ENCODE measurements around the gene ANO2.
"Not testable (repeated sequence)": the region's sequence is repeated elsewhere in the genome, so short reads cannot be mapped to it uniquely, and the experiment has no call there.

ANO2 gene

GRCh38 chr12:5661811-5662210 is 283.2 kb downstream of the ANO2 start:
- DNase-seq (ENCODE audit: low read depth, low spot score) = no peak
- H3K4me3 ChIP-seq (ENCODE audit: low read depth, low read length) = no peak overlapping the region
- in situ Hi-C loops (cut with HindIII; ENCODE audit: low sequenced_read_pairs) = no loop called here
- TF ChIP-seq, protein P1, sequence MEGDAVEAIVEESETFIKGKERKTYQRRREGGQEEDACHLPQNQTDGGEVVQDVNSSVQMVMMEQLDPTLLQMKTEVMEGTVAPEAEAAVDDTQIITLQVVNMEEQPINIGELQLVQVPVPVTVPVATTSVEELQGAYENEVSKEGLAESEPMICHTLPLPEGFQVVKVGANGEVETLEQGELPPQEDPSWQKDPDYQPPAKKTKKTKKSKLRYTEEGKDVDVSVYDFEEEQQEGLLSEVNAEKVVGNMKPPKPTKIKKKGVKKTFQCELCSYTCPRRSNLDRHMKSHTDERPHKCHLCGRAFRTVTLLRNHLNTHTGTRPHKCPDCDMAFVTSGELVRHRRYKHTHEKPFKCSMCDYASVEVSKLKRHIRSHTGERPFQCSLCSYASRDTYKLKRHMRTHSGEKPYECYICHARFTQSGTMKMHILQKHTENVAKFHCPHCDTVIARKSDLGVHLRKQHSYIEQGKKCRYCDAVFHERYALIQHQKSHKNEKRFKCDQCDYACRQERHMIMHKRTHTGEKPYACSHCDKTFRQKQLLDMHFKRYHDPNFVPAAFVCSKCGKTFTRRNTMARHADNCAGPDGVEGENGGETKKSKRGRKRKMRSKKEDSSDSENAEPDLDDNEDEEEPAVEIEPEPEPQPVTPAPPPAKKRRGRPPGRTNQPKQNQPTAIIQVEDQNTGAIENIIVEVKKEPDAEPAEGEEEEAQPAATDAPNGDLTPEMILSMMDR (IDR thresholded peaks at IDR 0.05; ENCODE audit: low read depth, low read length) = no peak

DNA sequence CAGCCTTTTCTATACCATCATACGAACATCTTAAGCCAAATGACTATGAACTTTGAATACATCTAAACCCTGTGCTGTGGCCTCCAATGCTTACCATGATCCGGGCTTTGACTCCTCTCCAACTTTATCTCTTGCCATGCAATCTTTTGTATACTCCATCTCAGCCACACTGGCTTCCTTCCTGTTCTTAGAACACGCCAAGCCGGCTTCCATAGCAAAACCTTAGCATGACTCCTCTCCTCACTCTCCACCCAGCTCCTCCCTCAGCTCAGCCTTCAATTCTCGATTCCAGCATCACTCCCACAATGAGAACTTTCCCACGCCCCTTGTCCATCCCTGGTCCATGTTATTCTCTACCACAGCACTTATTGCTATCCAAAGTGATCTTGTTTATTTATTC is 284.8 kb downstream of the ANO2 start:
- DNase-seq (ENCODE audit: low read depth, low spot score) = no peak
- TF ChIP-seq, protein P1 (IDR thresholded peaks at IDR 0.05; ENCODE audit: low read depth, low read length) = no peak
- no peak overlapping the region for H3K4me3 ChIP-seq (ENCODE audit: low read depth, low read length)
- in situ Hi-C loops (cut with HindIII; ENCODE audit: low sequenced_read_pairs) = no loop called here

DNA sequence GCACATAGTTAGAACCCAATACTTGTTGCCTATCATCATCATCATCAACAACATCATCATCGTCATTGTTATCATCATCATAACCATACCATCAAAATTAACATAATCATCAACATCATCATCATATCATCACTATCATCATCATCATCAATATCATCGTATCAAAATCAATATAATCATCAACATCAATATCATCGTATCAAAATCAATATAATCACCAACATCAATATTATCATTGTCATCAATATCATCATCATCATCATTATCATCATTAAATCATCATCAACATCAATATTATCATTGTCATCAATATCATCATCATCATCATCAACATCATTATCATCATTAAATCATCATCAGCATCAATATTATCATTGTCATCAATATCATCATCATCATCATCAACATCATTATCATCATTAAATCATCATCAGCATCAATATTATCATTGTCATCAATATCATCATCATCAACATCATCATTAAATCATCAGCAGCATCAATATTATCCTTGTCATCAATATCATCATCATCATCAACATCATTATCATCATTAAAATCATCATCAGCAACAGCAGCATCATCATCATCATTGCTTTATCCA is 286.6 kb downstream of the ANO2 start:
- in situ Hi-C loops (cut with HindIII; ENCODE audit: low sequenced_read_pairs); H3K4me3 ChIP-seq (ENCODE audit: low read depth, low read length); DNase-seq (ENCODE audit: low read depth, low spot score): not testable (repeated sequence)

DNA sequence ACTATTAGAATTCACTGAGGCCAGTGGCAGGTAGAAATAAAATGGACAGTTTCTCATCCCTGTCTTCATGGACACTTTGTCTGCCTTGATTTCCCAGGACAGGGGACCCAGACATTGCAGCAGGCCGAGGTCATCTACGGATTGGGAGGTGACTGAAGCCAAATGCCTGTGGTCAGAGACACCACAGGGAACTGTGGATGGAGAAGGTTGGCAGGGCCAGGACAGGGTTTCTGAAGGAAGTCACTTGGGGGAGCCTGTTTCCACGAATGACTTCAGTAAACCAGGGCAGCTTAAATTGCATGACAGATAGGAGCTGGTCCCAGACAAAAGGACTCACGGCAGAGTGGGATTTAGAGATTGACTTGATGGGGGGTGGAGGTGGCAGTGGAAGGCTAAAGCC is 288.2 kb downstream of the ANO2 start:
- TF ChIP-seq, protein P1 (IDR thresholded peaks at IDR 0.05; ENCODE audit: low read depth, low read length) = no peak
- DNase-seq (ENCODE audit: low read depth, low spot score) = no peak
- H3K4me3 ChIP-seq (ENCODE audit: low read depth, low read length) = no peak overlapping the region
- in situ Hi-C loops (cut with HindIII; ENCODE audit: low sequenced_read_pairs) = no loop called here

- no peak for DNase-seq (ENCODE audit: low read depth, low spot score)
- TF ChIP-seq, protein P1 (IDR thresholded peaks at IDR 0.05; ENCODE audit: low read depth, low read length) = no peak
- in situ Hi-C loops (cut with HindIII; ENCODE audit: low sequenced_read_pairs) = no loop called here
- no peak overlapping the region for H3K4me3 ChIP-seq (ENCODE audit: low read depth, low read length)
Measured at GRCh38 chr12:5655120-5655519, 289.9 kb downstream of the ANO2 start.

GRCh38 chr12:5654019-5654418 is 291.0 kb downstream of the ANO2 start:
- H3K4me3 ChIP-seq (ENCODE audit: low read depth, low read length) = no peak overlapping the region
- DNase-seq (ENCODE audit: low read depth, low spot score) = no peak
- in situ Hi-C loops (cut with HindIII; ENCODE audit: low sequenced_read_pairs) = no loop called here
- TF ChIP-seq, protein P1 (IDR thresholded peaks at IDR 0.05; ENCODE audit: low read depth, low read length) = no peak

DNA sequence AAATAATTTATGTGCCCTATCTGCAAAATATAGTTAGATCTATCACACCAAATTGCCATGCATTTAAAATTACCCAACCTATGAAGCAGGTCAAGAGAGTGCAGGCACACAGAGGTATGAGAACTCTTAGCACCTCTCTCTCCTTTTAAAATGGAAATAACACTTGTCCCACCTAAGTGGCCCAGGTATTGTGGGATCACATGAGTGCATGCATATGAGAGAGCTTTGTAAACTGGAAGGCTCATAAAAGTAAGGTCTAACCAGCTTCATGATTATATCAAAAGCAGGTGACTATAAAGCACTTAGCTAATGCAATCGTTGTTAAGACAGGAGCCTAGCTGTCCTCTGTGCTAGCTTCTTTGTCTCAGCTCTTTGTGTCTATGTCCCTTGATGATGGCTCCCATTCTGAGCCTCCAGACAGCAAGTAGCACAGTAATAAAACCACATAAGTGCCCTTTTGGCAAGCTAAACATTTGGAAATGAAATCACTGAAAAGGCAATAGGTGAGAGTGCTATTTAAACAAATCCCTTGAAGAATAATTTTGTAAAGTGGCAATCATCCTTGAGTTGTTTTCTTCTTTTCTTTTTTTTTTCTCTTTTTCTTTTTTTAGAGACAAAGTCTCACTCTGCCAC is 294.1 kb downstream of the ANO2 start:
- TF ChIP-seq, protein P1 (IDR thresholded peaks at IDR 0.05; ENCODE audit: low read depth, low read length) = no peak
- no peak for DNase-seq (ENCODE audit: low read depth, low spot score)
- in situ Hi-C loops (cut with HindIII; ENCODE audit: low sequenced_read_pairs) = no loop called here
- H3K4me3 ChIP-seq (ENCODE audit: low read depth, low read length) = no peak overlapping the region
